SU-DHL-6 (cell line): ENCODE results near the gene FBRSL1.

Experiments used
- CTCF ChIP-seq: fragments of 200-600 bp; sonication (generic); IDR thresholded peaks from one replicate; pipeline ENCODE4 v1.5.1; 2017; ENCODE audit warnings: antibody characterized with exemption, mild to moderate bottlenecking, low read length, moderate library complexity; ENCODE audit not compliant: insufficient read depth, poor library complexity, severe bottlenecking
- EZH2phosphoT487 ChIP-seq: fragments of 200-600 bp; sonication (generic), shearing (Covaris generic); conservative IDR thresholded peaks from 2 replicates; pipeline ENCODE4 v1.6.1; 2018; ENCODE audit warnings: mild to moderate bottlenecking, antibody characterized with exemption, low read length, moderate library complexity, mixed read lengths

GRCh38 chr12:132511516-132512196 lies 21.7 kb downstream of the FBRSL1 start:
- TF ChIP-seq CTCF: no peak
- no peak for TF ChIP-seq EZH2phosphoT487
